Measurements from ENCODE around the gene DUSP2.

Gene DUSP2

GRCh38 chr2:96157649-96158553 is 12.7 kb upstream of the DUSP2 start:
- peak; percentile 28 to 30 for DNase-seq
- no peak overlapping the region for H3K14ac ChIP-seq (ENCODE audit: low read length)
- no peaks in the 10 kb centered on the region for H3K36me3 ChIP-seq (ENCODE audit: control insufficient read depth in 1 of 2, insufficient read depth in 2 of 2, low read length in 2 of 2)
- no peak overlapping the region for H3K23ac ChIP-seq (ENCODE audit: low read length)
- H3K4ac ChIP-seq (ENCODE audit: low read depth, low read length): no peak overlapping the region
- no peak overlapping the region for H2BK5ac ChIP-seq (ENCODE audit: low read depth, low read length, poor library complexity)
- H2AK5ac ChIP-seq (ENCODE audit: low read length): no peak overlapping the region
- H3K9me3 ChIP-seq (ENCODE audit: insufficient read depth, low read depth, low read length): no peaks in the 10 kb centered on the region
- no peak overlapping the region for H2BK120ac ChIP-seq (ENCODE audit: insufficient read depth, low read length, poor library complexity)
- no peaks in the 10 kb centered on the region for H3K79me1 ChIP-seq (ENCODE audit: low read length)
- H2AFZ ChIP-seq (ENCODE audit: insufficient read depth, low read length, poor library complexity): no peak overlapping the region
- no peaks in the 10 kb centered on the region for H3K79me2 ChIP-seq (ENCODE audit: control insufficient read depth, insufficient read depth, low read length, poor library complexity)
- H3K18ac ChIP-seq (ENCODE audit: low read length): no peak overlapping the region
- H3K9ac ChIP-seq (ENCODE audit: low read length): no peak overlapping the region
- H3K27ac ChIP-seq (ENCODE audit: low read depth, low read length): no peak overlapping the region
- no peaks in the 10 kb centered on the region for H3K27me3 ChIP-seq (ENCODE audit: insufficient read depth, low read length)
- no peak overlapping the region for H4K12ac ChIP-seq (ENCODE audit: low read depth, low read length)
- H4K91ac ChIP-seq (ENCODE audit: low read depth, low read length): no peak overlapping the region
- peak overlapping the region; percentile 39 for H3K4me3 ChIP-seq (ENCODE audit: low read depth, low read length)
- no peak overlapping the region for H2BK12ac ChIP-seq (ENCODE audit: low read length)
- no peak overlapping the region for H4K8ac ChIP-seq (ENCODE audit: low read depth, low read length)
- H3K4me2 ChIP-seq (ENCODE audit: low read length): no peak overlapping the region
- no peaks in the 10 kb centered on the region for H3K4me1 ChIP-seq (ENCODE audit: control insufficient read depth in 1 of 2, insufficient read depth in 2 of 2, low read length in 2 of 2)
- no CpG with 5 or more reads among the region's 19 CpGs for WGBS (ENCODE audit: extremely low coverage, insufficient coverage, insufficient read length)

- no peak for DNase-seq
- Histone ChIP-seq H2BK120ac (ENCODE audit: insufficient read depth, low read length, poor library complexity) (no peak overlapping the region), H3K14ac (ENCODE audit: low read length) (no peak overlapping the region), H2AK5ac (ENCODE audit: low read length) (no peak overlapping the region), H2BK5ac (ENCODE audit: low read depth, low read length, poor library complexity) (no peak overlapping the region), H3K27me3 (ENCODE audit: insufficient read depth, low read length) (no peaks in the 10 kb centered on the region), H4K8ac (ENCODE audit: low read depth, low read length) (no peak overlapping the region), H2AFZ (ENCODE audit: insufficient read depth, low read length, poor library complexity) (no peak overlapping the region), H3K79me2 (ENCODE audit: control insufficient read depth, insufficient read depth, low read length, poor library complexity) (no peaks in the 10 kb centered on the region), H3K23ac (ENCODE audit: low read length) (no peak overlapping the region), H3K4me1 (ENCODE audit: control insufficient read depth in 1 of 2, insufficient read depth in 2 of 2, low read length in 2 of 2) (no peaks in the 10 kb centered on the region), H2BK12ac (ENCODE audit: low read length) (no peak overlapping the region), H3K36me3 (ENCODE audit: control insufficient read depth in 1 of 2, insufficient read depth in 2 of 2, low read length in 2 of 2) (no peaks in the 10 kb centered on the region), H3K4me3 (ENCODE audit: low read depth, low read length) (peak overlapping the region; percentile 37), H3K4ac (ENCODE audit: low read depth, low read length) (no peak overlapping the region), H4K12ac (ENCODE audit: low read depth, low read length) (no peak overlapping the region), H3K9me3 (ENCODE audit: insufficient read depth, low read depth, low read length) (no peaks in the 10 kb centered on the region), H3K27ac (ENCODE audit: low read depth, low read length) (no peak overlapping the region), H3K79me1 (ENCODE audit: low read length) (no peaks in the 10 kb centered on the region), H4K91ac (ENCODE audit: low read depth, low read length) (no peak overlapping the region), H3K9ac (ENCODE audit: low read length) (no peak overlapping the region), H3K18ac (ENCODE audit: low read length) (no peak overlapping the region), H3K4me2 (ENCODE audit: low read length) (no peak overlapping the region)
- WGBS (ENCODE audit: extremely low coverage, insufficient coverage, insufficient read length): no CpG with 5 or more reads among the region's 5 CpGs
Measured at GRCh38 chr2:96156926-96157648, 11.8 kb upstream of the DUSP2 start.

GRCh38 chr2:96156011-96156820 is 11.0 kb upstream of the DUSP2 start:
- Histone ChIP-seq H3K14ac (ENCODE audit: low read length) (no peak overlapping the region), H4K8ac (ENCODE audit: low read depth, low read length) (no peak overlapping the region), H3K79me2 (ENCODE audit: control insufficient read depth, insufficient read depth, low read length, poor library complexity) (no peaks in the 10 kb centered on the region), H4K12ac (ENCODE audit: low read depth, low read length) (no peak overlapping the region), H3K27me3 (ENCODE audit: insufficient read depth, low read length) (no peaks in the 10 kb centered on the region), H3K27ac (ENCODE audit: low read depth, low read length) (no peak overlapping the region), H2BK120ac (ENCODE audit: insufficient read depth, low read length, poor library complexity) (no peak overlapping the region), H3K9me3 (ENCODE audit: insufficient read depth, low read depth, low read length) (peaks cover 2% of the 10 kb centered on the region), H3K23ac (ENCODE audit: low read length) (no peak overlapping the region), H4K91ac (ENCODE audit: low read depth, low read length) (no peak overlapping the region), H2BK12ac (ENCODE audit: low read length) (no peak overlapping the region), H3K79me1 (ENCODE audit: low read length) (no peaks in the 10 kb centered on the region), H3K4me3 (ENCODE audit: low read depth, low read length) (no peak overlapping the region), H3K9ac (ENCODE audit: low read length) (no peak overlapping the region), H2AFZ (ENCODE audit: insufficient read depth, low read length, poor library complexity) (no peak overlapping the region), H3K18ac (ENCODE audit: low read length) (no peak overlapping the region), H3K4me2 (ENCODE audit: low read length) (no peak overlapping the region), H2AK5ac (ENCODE audit: low read length) (no peak overlapping the region), H3K4me1 (ENCODE audit: control insufficient read depth in 1 of 2, insufficient read depth in 2 of 2, low read length in 2 of 2) (no peaks in the 10 kb centered on the region), H3K4ac (ENCODE audit: low read depth, low read length) (no peak overlapping the region), H2BK5ac (ENCODE audit: low read depth, low read length, poor library complexity) (no peak overlapping the region), H3K36me3 (ENCODE audit: control insufficient read depth in 1 of 2, insufficient read depth in 2 of 2, low read length in 2 of 2) (no peaks in the 10 kb centered on the region)
- no CpG with 5 or more reads among the region's 10 CpGs for WGBS (ENCODE audit: extremely low coverage, insufficient coverage, insufficient read length)
- DNase-seq: no peak
